CD4-positive, alpha-beta T cell treated with Interleukin-10 for 1 hour (primary cell): ENCODE measurements around the gene PRMT6.

Experiments
- DNase-seq: peaks from one replicate; pipeline ENCODE4 v3.0.0-alpha.2; 2020

The PRMT6 gene

DNA sequence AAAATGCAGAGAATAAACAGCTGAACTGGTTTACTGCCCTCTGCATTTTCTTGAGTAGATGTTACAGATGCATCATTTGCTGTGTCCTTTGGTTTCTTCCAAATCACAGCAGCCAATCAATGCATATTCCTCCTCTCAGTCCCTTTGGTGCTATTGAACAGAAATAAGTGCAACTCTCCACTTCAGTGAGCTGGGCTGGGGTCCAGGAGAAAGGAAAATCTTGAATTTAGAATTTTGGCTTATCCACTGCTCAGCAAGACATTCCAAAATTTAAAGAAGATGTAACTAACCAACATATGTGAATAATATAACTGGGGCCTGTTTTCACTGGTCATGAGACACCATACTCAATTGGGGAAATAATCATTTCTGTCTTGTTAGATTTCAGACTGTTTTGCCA, 39.2 kb downstream of the PRMT6 start:
- DNase-seq = no peak

DNA sequence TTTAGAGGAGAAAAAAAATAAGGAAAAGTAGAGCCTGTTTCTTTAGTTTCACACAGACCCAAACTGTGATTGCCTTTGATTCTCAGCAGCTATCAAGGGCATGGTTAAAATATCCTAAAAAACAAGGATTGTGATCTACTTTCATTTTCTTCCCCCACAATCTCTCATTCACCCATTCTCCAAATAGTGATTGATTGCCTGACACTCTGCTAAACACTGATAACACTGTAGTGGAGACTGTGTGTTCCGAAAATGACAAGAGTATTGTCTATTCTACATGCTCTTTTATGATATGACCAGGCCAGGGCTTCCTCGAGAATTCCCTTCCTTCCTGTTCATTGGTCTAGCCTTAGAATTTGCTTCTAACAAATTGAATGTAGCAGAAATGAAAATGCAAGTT, 40.2 kb downstream of the PRMT6 start:
- DNase-seq = no peak

GRCh38 chr1:107098961-107099360, 42.5 kb downstream of the PRMT6 start:
- no peak for DNase-seq

DNA sequence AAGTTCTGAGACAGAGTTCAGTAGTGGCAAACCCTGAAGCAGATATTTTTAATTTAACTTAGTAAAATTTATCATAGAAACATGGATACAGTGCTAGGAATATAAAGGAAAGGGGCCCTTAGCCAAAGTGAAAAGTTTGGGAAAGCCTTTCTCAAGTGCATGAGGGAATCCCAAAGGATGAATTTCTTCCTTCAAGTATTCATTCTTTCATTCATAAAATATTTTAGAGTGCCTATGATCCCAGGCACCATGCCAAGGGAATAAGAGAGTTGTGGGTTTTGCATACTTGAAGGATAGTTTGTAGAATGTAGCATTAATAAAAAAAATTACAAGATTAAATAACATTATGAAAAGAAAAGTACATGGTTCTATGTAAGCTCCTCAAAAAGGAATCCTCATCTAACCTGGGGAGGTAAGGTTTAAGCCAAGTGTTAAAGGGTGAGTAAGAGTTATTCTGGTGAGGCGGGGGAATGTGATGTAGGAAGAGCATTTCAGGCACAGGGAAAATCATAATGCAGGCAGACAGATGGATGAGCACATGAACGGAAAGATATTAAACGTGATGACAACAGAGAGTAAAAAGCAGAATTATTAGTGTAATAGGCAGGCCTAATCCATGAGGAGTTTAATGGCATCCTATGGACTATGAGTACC, 44.0 kb downstream of the PRMT6 start:
- DNase-seq = no peak

- DNase-seq = no peak
These were observed 49.4 kb downstream of the PRMT6 start for GRCh38 chr1:107105914-107106313.
